GOT3 (cell line): ENCODE measurements around the gene ORAI3.
A peak's percentile ranks its signal among the peaks of the same experiment; 100 is the strongest.

ENCODE experiments used
- DNase-seq: peaks from one replicate; lab custom pipeline; 2025; ENCODE audit warnings: mixed read lengths; lab: John Stamatoyannopoulos, UW

ORAI3 gene

DNA sequence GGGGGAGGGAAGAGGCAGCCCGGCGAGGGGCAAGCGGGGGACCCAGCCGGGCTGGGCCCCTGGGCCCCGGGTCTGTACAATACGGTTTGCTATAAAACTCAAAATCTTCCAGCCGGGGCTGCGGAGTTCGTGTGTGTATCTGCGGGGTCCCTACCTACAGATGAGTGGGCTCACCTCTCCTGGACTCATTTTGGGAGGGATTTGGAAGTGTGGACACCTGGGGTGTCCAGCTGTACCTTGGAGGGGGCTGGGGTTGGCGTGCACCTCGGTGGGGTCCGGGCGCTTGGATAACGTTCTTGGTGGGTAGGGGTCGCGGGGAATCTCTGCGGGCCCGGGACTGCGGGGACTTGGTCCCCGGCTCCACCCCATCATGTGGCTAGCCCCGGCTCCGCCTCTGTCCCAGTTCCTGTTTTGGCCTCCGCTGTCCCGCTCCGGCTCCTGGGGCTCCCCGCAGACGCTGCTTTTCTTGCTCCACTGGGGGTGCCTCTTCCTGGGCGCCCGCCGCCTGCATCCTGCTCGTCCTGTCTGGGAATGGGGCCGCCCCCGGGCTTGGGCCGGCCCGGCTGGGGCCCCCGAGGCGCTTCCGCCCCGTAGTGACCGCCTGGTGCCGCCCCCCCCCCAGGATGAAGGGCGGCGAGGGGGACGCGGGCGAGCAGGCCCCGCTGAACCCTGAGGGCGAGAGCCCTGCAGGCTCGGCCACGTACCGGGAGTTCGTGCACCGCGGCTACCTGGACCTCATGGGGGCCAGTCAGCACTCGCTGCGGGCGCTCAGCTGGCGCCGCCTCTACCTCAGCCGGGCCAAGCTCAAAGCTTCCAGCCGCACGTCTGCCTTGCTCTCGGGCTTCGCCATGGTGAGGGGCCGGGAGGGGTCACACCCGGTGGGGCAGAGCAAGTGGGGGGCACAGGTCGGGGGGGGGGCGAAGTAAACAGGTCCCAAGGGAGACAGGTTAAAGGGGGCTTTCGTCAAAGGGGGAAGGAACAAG lies at the start of gene ORAI3:
Gene ORAI3 (plus strand): TSS at position 402 of the 983 bp plus-strand sequence. CDS start 222 bp downstream, at position 624.
- no peak for DNase-seq

GRCh38 chr16:30899794-30900193 lies 49.1 kb upstream of the ORAI3 start:
- DNase-seq = no peak

DNA sequence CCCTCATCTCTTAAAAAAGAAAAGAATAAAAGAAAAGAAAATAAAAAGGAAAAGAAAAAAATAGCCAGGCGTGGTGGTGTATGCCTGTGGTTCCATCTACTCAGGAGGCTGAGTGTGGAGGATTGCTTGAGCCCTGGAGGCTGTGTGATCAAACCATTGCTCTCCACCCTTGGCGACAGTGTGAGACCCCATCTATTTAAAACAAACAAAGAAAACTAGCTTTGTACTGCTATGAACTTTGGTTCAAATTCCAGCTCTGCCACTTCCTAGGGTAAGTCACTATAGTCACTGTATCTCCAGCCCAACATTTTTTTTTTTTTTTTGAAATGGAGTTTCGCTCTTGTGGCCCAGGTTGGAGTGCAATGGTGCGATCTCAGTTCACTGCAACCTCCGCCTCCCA lies 48.3 kb upstream of the ORAI3 start:
- no peak for DNase-seq

GRCh38 chr16:30901201-30902028 lies 47.5 kb upstream of the ORAI3 start:
- DNase-seq = no peak

- DNase-seq = no peak
Observed at GRCh38 chr16:30902029-30902972, 46.6 kb upstream of the ORAI3 start.

- DNase-seq = no peak
Observed at GRCh38 chr16:30903002-30903401, 45.9 kb upstream of the ORAI3 start.

DNA sequence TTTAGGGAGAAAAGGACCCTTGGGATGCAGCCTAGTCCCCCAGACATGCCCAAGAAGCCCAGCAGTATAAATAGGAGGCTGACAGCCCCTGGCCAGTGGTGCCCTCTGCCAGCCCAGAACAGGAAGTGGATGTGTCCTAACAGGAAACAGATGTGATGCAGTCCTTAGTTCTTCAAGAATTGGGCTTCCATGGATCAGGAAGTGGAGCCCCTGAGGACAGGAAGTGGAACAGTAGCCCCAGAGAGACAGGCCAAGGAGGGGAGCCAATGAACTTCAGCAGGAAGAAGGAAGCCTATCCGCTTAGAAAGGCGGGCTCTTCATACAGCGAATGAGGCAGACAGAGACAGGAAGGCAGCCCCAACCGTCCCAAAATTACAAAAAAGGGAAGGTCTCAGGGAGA lies 45.3 kb upstream of the ORAI3 start:
- no peak for DNase-seq

- no peak for DNase-seq
Observed at GRCh38 chr16:30904114-30904780, 44.6 kb upstream of the ORAI3 start.

DNA sequence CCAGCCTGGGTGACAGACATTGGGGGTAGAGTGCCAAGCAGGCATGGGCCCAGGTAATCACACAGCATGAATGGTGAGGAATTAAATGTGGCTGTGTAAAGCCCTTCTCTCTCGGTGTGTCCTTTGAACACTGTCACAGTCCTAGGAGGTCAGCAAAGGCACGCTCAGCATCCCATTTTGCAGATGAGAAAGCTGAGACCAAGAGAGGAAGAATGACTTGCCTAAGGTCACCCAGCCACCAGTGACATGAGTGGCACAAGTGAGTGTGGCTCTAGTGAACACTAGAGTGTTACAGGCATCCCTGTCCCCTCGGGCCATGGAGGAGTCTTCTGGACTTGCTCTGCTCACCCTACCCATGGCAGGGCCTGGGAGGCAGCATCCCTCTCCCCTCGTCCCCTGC lies 41.8 kb upstream of the ORAI3 start:
- DNase-seq = no peak

- DNase-seq = no peak
Observed at GRCh38 chr16:30910427-30911029, 38.3 kb upstream of the ORAI3 start.

- DNase-seq = no peak
Observed at GRCh38 chr16:30912794-30913412, 36.0 kb upstream of the ORAI3 start.

GRCh38 chr16:30914830-30915229 lies 34.0 kb upstream of the ORAI3 start:
- no peak for DNase-seq

GRCh38 chr16:30918614-30919013 lies 30.3 kb upstream of the ORAI3 start:
- no peak for DNase-seq

DNA sequence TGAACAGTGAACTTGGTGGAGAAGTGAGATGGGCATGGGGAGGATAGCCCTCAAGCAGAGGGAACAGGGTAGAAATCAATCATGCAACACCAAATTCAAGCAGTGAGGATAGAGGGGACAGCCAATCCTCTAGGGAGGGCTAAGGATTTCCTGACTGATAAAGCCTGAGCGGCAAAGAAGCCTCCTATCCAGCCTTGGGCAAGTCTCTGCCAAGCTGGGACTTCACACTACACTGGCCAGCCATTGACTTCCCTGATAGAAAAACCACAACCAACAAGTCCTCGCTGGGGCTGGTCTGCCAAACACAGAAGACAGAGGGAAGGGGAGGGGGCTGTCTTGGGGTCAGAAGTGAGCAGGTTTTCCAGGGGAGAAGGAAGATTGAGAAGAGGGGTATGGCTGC lies 28.0 kb upstream of the ORAI3 start:
- no peak for DNase-seq

DNA sequence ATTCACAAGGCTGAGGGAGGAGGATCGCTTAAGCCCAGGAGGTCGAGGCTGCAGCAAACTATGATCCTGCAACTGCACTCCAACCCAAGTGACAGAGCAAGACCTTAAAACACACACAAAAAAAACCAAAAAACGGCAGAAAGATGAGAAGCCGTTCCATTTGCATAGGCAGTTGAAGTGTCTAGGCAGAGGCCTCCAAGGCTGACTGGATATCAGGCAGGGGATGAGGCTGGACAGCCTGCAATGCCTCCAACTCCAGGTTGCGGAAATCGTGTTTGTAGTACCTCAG lies 27.5 kb upstream of the ORAI3 start:
- no peak for DNase-seq

- DNase-seq = peak; percentile 75
Observed at GRCh38 chr16:30921748-30922419, 27.0 kb upstream of the ORAI3 start.

DNA sequence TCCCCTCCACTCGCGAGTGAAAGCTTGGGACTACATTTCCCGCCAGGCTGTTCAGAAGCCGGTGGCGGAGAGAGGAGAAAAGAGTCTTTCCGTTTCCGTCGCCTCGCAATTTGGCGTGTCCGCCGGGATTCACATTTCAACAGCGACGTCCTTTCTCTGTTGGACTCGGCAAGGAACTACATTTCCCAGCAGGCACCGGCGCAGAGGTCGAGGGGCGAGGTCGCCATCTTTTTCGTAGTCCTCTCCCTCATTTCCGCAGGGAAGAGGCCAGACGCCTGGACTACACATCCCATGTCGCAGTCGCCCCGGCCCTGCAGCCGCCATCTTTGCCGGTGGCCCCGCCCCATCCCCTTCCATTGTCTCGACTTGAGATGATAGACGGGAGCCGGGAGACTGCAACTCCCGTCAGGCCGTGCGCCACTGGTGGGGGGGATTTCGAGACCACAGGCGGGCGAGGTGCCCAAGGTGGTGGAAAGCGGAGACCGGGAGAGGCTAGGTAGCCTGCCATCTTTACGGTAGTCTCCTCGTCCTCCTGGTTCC lies 26.4 kb upstream of the ORAI3 start:
- peak; percentile 96 for DNase-seq

- DNase-seq = peak; percentile 94
Observed at GRCh38 chr16:30922960-30923535, 25.8 kb upstream of the ORAI3 start.

GRCh38 chr16:30923554-30924075 lies 25.3 kb upstream of the ORAI3 start, which contains the start of gene FBXL19:
Gene FBXL19 (plus strand): TSS chr16:30923572. CDS start chr16:30925755, 2,183 bp downstream.
- no peak for DNase-seq
